ENCODE measurements around the gene MME.

- TF ChIP-seq CTCF (IDR thresholded peaks at IDR 0.05; ENCODE audit: insufficient read depth, low read depth, low read length) (no peak), EZH2 (IDR thresholded peaks at IDR 0.05; ENCODE audit: insufficient read depth, low read length) (no peak)
Measured at GRCh38 chr3:155166441-155166840, 86.3 kb downstream of the MME start.

All from astrocyte (in vitro differentiated cells and primary cell).